Middle frontal gyrus (tissue), 1 donor: Measurements from ENCODE around the gene NRIP3.
"Not testable (repeated sequence)": the region's sequence is repeated elsewhere in the genome, so short reads cannot be mapped to it uniquely, and the experiment has no call there.

Experiments used
- DNase-seq: peaks from one replicate; pipeline ENCODE4 v3.0.0-alpha.2; 2015; ENCODE audit warnings: low spot score; ENCODE audit errors: extremely low spot score

The NRIP3 gene

DNA sequence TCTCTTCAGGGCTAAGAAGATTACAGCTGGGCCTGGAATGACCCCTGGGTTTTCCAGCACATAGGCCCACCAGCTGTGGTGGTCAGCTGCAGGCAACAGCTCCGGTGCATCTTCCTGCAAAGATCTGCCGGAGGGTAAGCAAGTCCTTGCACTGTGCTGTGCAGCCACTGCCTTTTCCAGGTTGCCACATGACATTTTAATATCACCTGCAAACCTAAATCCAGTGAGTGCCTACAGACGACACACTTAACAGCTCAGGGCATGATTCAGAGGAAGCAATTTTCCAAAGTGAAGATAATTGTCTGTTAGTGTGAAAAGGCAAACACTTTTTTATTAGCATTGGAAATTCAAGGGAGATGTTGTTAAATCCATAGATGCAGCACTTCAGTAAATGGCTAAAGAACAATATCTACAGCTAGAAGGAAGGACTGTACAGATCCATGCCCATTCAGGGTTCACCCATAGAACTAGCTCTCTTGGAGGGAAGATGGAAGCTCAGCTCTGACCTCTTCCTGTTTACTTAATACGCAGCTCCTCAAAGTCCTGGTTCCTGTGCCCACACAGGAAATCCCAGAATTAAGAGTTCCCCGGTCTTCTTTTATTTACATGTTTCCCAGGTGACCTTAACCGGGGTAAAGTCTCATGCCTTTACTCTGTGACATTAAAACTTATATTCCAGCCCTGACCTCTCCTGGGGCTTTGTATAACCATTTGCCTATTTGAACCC is 13.3 kb upstream of the NRIP3 start:
- DNase-seq, result no peak

DNA sequence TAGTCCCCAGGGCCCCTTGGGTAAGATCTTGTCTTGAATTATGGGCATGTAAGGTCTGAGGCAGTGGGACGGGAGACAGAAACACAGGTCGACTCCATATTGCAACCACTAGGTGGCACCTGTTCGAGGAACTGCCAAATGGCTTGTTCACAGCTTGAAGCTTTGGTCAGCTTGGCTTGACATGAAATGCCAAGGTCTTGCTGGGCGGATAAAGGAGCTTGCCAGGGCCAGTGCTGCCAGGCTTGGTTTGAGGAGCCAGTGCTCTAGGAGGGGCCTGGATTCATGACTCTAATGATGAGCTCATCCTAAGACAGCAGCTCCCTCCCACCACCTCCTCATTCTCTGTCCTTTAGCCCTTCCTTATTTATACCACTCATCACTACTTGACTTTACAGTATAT is 11.9 kb upstream of the NRIP3 start:
- DNase-seq, result peak; percentile 56

DNA sequence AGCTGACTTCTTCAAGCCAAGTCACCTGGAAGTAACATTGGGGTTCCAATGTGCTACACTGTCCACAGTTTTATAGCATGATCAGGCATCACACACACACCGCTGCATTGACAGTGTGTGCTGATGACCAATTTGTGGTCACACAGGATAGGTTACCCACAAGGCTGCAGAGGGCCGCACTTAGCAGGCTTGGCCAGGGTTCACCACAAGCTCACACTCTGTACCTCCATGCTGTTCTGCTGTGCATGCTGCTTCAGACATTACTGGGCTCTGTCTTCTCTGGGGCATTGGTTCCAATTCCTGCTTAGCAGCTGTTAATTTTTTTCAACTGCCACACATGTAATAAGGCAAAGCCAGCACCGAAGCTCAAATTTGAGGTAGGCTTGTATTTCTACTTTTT is 11.0 kb upstream of the NRIP3 start:
- DNase-seq, result no peak

DNA sequence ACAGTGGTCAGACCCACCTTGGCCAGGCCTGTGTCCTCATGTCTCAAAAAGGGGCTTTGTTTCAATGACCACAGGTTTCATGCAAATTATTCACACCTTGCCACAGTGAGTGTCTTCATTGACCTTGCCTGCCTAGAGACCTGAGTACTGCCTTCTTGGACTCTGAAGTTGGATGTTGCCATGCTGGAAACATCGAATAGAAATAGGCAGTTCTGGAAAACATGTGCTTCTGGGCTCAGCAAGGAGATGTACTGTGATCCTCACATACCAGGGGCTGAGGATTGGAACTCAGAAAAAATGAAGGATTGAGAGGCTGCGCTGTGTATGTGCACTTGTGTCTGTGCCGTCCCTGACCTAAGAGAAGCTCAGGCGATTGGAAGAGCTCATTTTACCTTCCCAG is 9.6 kb upstream of the NRIP3 start:
- no peak for DNase-seq

DNA sequence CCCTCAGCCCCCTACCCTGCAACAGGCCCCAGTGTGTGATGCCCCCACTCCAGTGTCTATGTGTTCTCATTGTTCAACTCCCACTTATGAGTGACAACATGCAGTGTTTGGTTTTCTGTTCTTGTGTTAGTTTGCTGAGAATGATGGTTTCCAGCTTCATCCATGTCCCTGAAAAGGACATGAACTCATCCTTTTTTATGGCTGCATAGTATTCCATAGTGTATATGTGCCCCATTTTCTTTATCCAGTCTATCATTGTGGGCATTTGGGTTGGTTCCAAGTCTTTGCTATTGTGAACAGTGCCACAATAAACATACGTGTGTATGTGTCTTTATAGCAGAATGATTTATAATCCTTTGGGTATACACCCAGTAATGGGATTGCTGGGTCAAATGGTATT is 5.7 kb upstream of the NRIP3 start:
- not testable (repeated sequence) for DNase-seq

DNA sequence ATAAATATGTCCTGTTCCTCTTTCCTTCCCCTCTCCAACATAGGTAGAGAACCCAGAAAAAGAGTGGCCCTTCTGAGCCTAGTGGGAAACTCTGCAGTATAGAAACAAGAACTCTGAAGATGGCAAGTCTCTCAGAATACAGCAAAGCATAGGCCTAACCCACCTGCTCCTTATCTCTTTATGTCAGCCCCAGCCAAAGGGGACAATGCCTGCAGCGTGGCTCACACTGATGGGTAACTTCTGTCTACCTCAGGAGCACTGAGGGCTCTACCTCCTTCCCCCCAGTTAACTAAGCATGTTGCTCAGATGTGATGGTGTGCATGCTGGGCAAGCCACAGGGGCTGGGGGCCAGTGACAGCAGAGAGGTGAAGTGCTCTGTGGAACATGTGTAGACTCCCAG is 4.9 kb upstream of the NRIP3 start:
- no peak for DNase-seq

DNA sequence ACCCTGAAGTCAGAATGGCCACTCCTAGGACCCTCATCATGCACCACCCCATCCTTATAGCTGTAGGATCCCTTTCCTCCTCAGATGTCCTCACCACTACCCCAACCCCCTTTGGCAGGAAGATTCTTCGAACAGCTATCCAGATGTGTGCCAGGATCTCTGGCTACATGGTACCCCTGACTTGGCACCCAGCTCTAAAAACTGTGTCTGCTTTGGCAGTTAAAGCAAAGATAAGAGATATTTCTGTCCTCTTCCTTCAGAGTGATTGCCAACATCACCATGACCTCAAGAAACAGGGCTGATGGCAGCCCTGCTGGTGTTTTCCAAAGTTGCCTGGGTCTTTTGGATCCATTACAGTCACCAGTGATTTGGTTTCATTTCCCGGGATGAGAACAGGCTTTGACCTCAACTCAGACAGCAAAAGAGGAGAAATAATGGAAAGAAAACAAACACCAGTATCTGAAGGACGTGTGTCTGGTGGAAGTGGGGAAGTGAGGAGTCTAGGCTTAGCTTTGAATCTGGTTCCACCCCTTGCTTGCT is 4.3 kb upstream of the NRIP3 start:
- DNase-seq, result no peak

DNA sequence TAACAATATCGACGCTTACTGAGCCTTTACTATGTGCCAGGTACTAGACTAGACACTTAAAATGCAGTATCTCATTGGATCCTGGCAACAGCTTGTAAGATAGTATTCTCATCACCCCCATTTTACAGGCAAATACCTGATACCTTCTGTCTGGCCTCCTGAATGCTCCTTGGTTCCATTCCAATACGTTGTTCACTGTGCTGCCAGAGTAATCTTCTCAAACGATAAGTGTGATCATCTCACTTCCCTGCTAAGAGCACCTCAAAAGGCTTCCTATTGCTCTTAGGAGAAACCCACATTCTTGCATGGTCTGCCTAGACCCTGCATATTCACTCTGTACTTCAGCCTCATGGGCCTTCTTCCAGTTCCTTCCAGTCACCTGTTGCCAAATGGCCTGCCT is 1.3 kb upstream of the NRIP3 start:
- DNase-seq, result no peak

DNA sequence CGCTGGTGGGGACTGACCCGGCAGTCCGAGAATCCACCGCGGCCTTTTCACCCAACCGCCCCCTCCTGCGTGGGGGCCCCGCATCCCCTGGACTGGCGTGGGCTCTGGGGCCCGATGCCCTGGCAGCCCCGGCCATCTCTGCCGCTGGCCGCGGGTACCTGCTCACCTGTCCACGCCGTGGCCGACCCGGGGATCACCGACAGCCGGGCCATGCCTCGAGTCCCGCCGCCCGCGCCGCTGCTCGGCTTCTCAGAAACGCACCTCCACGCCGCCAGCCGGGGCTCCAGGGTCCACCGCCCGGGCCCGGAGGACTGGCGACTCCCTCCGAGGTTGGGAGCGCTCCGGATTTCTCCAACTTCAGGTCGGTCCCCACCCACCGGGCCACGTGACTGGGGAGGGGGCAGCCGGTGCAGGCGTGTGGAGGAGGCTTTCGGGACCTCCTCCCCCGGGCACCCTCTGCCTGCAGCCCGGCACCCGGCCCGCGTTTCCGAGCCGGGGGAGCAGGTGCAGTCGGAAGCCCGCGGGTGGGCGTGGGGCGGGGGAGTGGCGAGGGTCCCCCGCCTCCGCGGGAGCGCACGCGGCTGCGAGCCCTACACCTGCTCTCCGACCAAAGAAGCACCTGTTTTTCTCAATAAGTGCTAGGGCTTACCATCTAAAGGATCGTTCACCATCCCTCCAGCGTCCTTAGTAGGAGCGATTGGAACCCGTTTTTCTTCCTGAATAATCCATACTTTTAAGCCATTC is 554 bp upstream of the NRIP3 start:
- DNase-seq, result no peak

DNA sequence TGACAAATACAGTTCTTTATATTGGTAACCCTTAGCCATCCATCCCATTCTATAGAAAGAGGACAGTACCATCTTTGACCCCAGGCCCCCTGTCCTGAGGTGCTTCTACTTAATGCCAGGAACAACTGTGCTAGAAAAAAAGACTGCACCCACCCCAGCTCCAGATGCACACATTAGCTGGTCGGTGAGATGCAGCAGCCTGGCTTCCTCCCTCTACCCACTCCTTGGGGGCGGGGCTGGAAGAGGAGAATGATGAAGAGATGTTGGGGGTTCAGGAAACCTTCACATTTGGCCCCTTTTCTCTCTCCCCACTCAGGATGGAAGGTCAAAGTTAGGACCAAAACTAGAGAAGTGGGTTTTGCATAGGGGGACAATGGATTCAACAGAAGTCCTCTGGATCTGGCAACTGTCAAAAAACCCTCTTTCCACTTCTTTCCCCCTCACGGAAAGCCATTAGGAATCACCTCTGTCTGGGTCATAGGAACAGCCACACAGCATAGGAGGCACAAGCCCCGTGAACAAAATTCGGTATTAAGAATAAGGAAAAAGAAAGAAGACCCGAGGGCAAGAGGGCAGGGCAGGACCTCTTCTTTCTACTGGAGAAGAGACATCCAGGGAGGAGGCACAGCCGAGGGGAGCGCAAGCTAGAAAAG is 755 bp downstream of the NRIP3 start:
- DNase-seq, result no peak

DNA sequence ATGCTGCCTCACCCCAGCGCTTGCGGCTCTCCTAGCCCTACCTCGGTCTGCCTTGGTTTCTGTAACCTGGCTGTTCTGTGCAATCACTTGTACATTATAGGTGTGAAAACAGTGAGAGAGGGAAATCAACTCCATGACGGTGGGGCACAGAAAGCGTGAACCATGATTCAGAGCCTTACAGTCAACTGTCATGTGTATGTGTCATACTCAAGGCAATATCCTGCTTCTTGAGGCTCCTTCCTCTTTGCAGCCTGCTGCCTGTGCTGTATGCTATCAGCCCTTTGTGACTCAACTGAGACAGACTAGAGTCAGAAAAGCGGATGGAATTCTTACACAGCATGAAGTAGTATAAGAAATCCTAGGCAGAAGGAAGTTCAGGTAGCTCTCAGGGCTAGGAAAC is 2.1 kb downstream of the NRIP3 start:
- DNase-seq, result no peak

DNA sequence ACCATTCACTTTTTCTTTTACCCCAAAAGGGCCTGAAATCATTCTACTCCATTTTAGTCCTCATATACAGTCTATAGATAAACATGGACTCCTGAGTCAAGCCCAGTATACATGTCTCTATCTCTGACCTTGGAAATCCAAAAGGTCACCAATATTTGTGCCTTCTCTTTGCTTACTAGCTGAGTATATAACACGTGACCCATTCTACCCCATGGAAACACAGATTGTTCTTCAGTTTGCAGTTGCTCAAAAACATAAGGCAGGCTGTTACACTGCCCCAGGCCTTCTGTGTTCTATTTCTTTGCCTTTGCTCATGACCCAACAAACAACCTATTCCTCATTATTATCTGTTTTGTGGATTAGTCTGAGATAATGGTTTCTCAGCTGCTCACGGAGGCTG is 5.8 kb downstream of the NRIP3 start:
- DNase-seq, result no peak

DNA sequence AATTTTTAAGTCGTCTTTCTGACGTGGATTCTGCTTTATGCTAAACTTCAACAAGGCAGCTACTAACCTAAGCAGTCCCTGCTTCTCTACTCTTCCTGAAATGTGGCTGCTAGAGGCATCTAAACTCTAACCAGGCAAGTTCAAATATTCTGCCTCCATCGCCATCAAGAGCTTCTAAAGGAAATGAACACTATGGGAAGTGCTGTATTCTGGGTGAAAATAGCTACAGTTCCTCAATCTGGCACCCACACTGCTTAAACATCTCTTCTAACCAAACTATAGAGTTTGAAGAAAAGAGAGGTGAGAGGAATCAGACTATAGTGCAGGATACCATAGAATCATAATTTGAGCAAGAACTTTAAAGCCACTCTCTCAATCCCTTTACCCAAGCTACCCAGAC is 6.3 kb downstream of the NRIP3 start:
- DNase-seq, result no peak

DNA sequence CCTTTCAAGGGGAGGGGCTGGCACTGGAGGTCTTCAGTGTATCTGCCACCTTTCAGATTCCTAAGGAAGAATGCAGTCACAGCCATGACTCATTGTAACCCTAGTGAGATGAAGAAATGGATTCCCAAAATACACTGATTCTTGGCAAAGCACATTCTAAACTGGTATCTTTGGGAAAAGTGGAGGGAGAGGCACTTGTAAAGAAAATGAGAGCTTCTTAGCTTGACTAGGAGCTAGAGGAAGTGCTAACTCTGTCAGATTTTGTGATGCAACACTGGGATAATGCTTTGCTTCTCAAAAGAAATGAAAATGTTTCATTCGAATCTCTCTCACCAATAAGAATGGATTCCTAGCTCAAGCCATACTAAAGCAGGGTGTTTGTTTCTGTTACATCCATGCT is 14.3 kb downstream of the NRIP3 start:
- DNase-seq, result no peak

DNA sequence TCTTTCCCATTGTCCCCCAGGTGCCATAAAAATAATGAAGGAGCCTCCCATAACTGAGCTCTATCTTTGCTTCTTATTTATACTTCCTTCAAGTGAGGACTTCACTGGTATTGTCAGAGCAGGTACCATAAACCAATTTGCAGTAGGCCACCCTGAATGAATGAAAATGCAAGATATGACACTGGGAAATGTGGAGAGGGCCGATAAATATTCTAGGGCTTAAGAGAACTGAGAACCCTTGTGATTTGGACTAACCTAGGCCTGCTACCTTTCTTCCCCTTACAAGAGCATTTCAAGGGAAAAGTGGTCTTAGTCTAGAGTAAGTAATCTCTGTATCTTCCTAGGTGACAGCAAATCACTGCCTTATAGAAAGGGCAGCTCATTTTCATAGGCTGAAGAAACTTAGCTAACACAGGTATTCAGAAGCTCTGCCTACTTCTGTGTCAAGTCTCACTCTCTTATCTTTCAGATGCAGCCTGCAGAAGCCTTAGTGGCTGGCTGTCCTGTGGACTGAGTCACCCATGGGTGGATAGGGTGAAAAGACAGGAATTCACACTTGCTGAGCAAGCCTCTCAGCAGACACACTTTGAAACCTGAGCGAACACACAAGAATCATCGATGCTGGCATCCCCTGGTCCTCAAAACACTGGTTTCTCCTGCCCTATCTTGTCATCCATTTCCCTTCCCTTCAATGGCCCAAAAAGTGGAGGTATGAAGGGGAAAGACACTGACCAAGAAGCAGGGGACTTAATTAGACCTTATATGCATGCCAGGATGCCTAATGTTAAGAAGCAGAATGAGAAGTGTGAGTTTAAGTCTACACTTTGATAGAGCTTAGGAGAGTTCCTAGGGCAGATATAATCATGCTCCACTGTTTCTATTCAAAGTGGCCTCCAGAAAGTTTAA is 15.2 kb downstream of the NRIP3 start:
- no peak for DNase-seq

DNA sequence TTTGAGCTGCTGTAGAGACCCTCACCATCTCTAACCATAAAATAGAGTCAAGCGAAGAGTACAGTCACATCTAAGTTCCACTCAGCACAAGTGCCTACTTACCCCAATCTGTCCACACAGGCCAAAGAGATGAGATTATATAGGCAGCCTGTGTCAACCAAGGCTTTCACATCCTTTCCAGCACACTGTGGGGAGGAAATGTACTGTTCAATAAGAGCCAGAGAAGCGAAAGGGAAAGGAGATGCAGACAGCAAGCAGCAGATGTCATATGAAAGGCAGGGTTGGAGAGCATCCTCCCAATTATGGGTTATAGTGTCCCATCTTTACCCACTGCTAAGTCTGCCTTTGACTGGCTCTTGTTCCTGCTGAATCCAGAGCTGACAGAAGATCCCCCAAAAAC is 16.4 kb downstream of the NRIP3 start:
- no peak for DNase-seq

DNA sequence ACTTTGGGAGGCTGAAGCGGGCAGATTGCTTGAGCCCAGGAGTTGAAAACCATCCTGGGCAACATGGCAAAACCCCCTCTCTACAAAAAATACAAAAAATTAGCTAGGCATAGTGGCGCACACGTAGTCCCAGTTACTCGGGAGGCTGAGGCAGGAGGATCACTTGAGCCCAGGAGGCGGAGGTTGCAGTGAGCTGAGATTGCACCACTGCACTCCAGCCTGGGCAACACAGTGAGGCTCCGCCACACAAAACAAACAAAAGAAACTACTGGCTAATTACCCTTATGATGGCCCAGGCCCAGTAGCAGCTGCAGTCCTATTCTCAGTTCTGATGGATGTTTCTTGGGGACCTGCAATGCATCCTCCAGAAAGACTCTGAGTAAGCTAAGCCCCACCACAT is 17.0 kb downstream of the NRIP3 start:
- not testable (repeated sequence) for DNase-seq

DNA sequence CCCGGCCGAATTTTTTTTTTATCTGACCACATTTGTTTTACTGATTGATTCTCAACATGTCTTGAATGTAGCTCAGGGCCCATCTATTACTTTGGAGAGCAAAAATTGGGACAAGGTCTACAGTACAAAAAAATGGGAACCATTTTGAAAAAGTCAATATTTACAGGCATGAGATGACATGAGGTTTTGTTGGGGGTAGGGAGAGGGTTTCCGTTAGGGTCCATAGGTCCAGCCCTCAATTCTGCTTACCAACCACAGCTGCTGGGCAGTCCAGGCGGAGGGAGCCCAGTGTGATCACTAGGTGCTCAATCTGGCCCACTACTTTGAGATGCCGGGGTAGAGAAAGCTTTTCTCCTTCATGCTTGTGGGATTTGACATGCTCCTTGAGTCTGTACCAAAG is 18.3 kb downstream of the NRIP3 start:
- no peak for DNase-seq

DNA sequence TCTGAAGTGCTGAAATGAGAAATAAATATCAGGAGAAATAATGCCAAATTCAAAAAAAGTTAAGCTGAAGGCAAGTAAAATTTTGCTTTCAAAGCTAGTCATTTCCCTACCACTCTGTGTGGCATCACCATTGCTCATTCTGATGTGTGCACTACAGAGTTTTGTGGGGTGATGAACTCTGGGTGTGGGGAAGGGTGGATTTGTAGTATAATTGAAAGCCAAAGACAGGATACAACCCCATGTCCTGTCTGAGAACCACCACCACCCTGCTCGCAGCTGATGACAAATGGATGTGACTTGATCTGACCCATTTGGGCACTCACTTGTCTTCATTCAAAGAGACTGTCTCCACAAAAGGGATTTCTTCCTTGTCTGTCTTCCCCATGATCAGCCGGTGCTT is 20.2 kb downstream of the NRIP3 start:
- DNase-seq, result no peak

DNA sequence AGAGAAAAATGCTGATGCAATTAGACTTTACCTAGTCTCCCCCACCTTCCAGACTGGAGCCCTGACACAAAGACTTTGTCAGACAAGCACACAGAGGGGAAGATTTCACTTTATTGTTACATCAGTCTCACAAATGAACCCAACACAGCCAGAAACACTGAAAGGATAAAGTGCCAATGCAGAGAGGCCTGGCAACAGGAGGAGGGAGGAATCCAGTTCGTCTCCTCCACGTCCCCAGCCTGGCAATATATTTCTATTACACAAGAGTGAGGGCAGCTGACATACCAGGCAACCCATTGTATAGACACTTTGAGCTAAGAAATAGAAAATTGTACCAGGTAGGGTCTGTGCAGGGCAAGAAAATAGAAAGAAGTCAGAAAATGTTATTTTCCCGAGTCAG is 23.3 kb downstream of the NRIP3 start:
- no peak for DNase-seq

DNA sequence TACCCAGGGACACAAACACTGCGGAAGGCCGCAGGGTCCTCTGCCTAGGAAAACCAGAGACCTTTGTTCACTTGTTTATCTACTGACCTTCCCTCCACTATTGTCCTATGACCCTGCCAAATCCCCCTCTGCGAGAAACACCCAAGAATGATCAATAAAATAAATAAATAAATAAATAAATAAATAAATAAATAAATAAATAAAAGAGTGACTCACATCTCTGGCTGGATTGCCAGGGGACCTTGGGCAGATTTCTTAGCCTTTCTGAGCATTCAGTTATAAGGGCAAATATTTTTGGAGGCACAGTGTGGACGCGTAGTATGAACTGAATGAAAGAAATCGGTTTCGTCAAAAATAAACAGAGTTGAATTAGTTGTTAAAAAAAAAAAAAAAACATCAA is 24.4 kb downstream of the NRIP3 start:
- not testable (repeated sequence) for DNase-seq
